Hepatocyte (in vitro differentiated cells): ENCODE data around the gene F7. TPM values are rescaled to one million over a fixed set of nuclear protein-coding genes. Genes with fewer than 3 reads are reported as not detected.
"Not testable (repeated sequence)": the region's sequence is repeated elsewhere in the genome, so short reads cannot be mapped to it uniquely, and the experiment has no call there.

Experiments
- DNase-seq: peaks from one replicate; pipeline ENCODE4 v3.0.0-alpha.2; 2016; ENCODE audit warnings: low spot score
- H2AFZ ChIP-seq: fragments of 200-600 bp; sonication (generic); 2 replicates; pipeline ENCODE4 v1.6.0; 2016; ENCODE audit warnings: antibody characterized with exemption, mild to moderate bottlenecking
- H3K27ac ChIP-seq: fragments of 200-600 bp; sonication (generic); 2 replicates; pipeline ENCODE4 v1.5.1; 2016; ENCODE audit warnings: mild to moderate bottlenecking
- H3K27me3 ChIP-seq: fragments of 200-600 bp; sonication (generic); 2 replicates; pipeline ENCODE4 v1.6.1; 2016
- H3K36me3 ChIP-seq: fragments of 200-600 bp; sonication (generic); replicated peaks from 2 replicates; pipeline ENCODE4 v1.5.1; 2016; ENCODE audit warnings: low read depth; ENCODE audit not compliant: insufficient read depth
- H3K4me1 ChIP-seq: fragments of 200-600 bp; sonication (generic); 2 replicates; pipeline ENCODE4 v1.5.1; 2016; ENCODE audit warnings: mild to moderate bottlenecking, moderate library complexity; ENCODE audit not compliant: insufficient read depth
- H3K4me2 ChIP-seq: fragments of 200-600 bp; sonication (generic); 2 replicates; pipeline ENCODE4 v1.6.0; 2016
- H3K4me3 ChIP-seq: fragments of 200-600 bp; sonication (generic); 2 replicates; pipeline ENCODE4 v1.5.1; 2016; ENCODE audit warnings: mild to moderate bottlenecking
- H3K79me2 ChIP-seq: fragments of 200-600 bp; sonication (generic); 2 replicates; pipeline ENCODE4 v1.6.0; 2017; ENCODE audit warnings: mild to moderate bottlenecking
- H3K9me2 ChIP-seq: fragments of 200-600 bp; sonication (generic); replicated peaks from 2 replicates; pipeline ENCODE4 v1.6.0; 2017; ENCODE audit warnings: mild to moderate bottlenecking; ENCODE audit not compliant: insufficient read depth
- H3K9me3 ChIP-seq: fragments of 200-600 bp; sonication (generic); 2 replicates; pipeline ENCODE4 v1.5.1; 2016; ENCODE audit warnings: low read depth, mild to moderate bottlenecking
- H4K20me1 ChIP-seq: fragments of 200-600 bp; sonication (generic); 2 replicates; pipeline ENCODE4 v1.6.0; 2016; ENCODE audit warnings: mild to moderate bottlenecking; ENCODE audit not compliant: insufficient read depth, poor library complexity, severe bottlenecking
- EZH2 ChIP-seq: fragments of 200-600 bp; sonication (generic); IDR thresholded peaks from 2 replicates; pipeline ENCODE4 v1.6.1; 2016; ENCODE audit warnings: antibody characterized with exemption, mild to moderate bottlenecking, borderline replicate concordance
- EZH2phosphoT487 ChIP-seq: fragments of 200-600 bp; sonication (generic); IDR thresholded peaks from one replicate; pipeline ENCODE4 v1.6.1; 2018; ENCODE audit warnings: antibody characterized with exemption, mild to moderate bottlenecking, low read depth, moderate library complexity; ENCODE audit not compliant: unreplicated experiment, severe bottlenecking
- WGBS: methylation state at CpG from one replicate; pipeline ENCODE4 v1.1.6; 2016; ENCODE audit warnings: low lambda C conversion rate; ENCODE audit errors: missing lambda C conversion rate; 5-methylcytosine and 5-hydroxymethylcytosine counted together
- polyA plus RNA-seq: library from polyadenylated mRNA; unstranded; fragments of >200 nt; fragmentation: Nextera tagmentation; extraction: Ambion mirVana; gene quantifications from 2 replicates; pipeline ENCODE4 v1.2.1, GENCODE V29; 2016
- total RNA-seq: library from RNA; depleted of rRNA; stranded (reverse); fragments of >200 nt; gene quantifications from 2 replicates; pipeline ENCODE4 v1.2.3, GENCODE V29; 2014
- TF ChIP-seq, protein P1 (sequence below): fragments of 200-600 bp; sonication (generic); IDR thresholded peaks from 2 replicates; pipeline ENCODE4 v1.5.1; 2016; ENCODE audit warnings: antibody characterized with exemption, mild to moderate bottlenecking; ENCODE audit not compliant: poor library complexity

The F7 gene
- total and polyA plus RNA-seq, 2 experiments from 2014 or later, result 12.6 to 24.0 TPM

DNA sequence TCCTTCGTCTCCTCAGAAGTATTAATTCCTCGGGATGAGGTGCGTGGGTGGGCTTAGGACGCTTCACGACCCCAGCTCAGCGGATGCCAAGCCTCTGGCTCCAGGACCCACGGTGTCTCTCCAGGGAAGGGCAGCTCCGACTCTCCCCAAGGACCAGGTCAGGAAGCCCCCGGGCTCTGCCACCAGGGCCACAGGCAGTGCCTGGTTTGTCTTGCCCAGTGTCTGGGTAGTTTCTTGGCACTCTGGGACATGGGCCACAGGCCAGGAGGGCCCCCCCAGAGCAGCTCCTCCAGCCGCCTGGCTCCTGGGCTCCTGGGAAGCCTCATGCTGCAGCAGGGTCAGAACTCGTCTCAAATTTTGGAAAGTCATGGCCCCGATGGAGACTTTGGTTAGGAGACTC lies 55.4 kb downstream of the F7 start:
- Histone ChIP-seq H3K4me1 (peaks cover 3% of the 10 kb centered on the region), H3K4me2 (no peak overlapping the region), H3K79me2 (no peaks in the 10 kb centered on the region), H4K20me1 (no peaks in the 10 kb centered on the region), H3K9me2 (no peaks in the 10 kb centered on the region), H3K4me3 (no peak overlapping the region), H3K9me3 (no peaks in the 10 kb centered on the region), H3K27me3 (peaks cover 9% of the 10 kb centered on the region), H3K27ac (no peak overlapping the region), H3K36me3 (no peaks in the 10 kb centered on the region), H2AFZ (no peak overlapping the region)
- 84% methylated on average over 12 of the region's 12 CpGs for WGBS
- TF ChIP-seq EZH2, result no peak
- no peak for TF ChIP-seq EZH2phosphoT487
- TF ChIP-seq, protein P1, sequence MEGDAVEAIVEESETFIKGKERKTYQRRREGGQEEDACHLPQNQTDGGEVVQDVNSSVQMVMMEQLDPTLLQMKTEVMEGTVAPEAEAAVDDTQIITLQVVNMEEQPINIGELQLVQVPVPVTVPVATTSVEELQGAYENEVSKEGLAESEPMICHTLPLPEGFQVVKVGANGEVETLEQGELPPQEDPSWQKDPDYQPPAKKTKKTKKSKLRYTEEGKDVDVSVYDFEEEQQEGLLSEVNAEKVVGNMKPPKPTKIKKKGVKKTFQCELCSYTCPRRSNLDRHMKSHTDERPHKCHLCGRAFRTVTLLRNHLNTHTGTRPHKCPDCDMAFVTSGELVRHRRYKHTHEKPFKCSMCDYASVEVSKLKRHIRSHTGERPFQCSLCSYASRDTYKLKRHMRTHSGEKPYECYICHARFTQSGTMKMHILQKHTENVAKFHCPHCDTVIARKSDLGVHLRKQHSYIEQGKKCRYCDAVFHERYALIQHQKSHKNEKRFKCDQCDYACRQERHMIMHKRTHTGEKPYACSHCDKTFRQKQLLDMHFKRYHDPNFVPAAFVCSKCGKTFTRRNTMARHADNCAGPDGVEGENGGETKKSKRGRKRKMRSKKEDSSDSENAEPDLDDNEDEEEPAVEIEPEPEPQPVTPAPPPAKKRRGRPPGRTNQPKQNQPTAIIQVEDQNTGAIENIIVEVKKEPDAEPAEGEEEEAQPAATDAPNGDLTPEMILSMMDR, result no peak
- DNase-seq, result no peak

DNA sequence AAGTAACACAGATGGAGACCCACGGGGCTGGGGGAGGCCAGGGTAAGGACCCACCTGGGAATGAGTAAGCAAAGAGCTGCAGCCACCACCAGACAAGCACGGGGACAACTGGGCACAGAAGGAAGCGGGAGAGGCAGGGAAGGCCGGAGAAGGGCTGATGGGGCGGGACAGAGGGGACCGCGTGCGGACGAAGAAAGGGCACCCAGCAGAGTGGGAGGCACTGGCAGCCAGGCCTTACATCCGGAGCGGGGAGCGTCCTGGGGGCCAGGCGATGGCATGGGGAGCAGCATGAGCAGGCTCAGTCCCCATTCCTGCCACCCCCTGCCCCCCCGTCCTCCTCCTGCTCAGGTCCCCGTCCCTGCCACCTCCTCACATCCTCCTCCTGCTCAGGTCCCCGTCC lies 55.8 kb downstream of the F7 start:
- H3K4me1 ChIP-seq, result peaks cover 3% of the 10 kb centered on the region
- H3K4me3 ChIP-seq, result no peak overlapping the region
- WGBS, result 61% methylated on average over 3 of the region's 16 CpGs
- no peak for TF ChIP-seq EZH2phosphoT487
- TF ChIP-seq EZH2, result no peak
- TF ChIP-seq, protein P1, result no peak
- H4K20me1 ChIP-seq, result no peaks in the 10 kb centered on the region
- H3K27ac ChIP-seq, result no peak overlapping the region
- no peaks in the 10 kb centered on the region for H3K9me3 ChIP-seq
- no peak overlapping the region for H3K4me2 ChIP-seq
- no peak for DNase-seq
- H3K9me2 ChIP-seq, result no peaks in the 10 kb centered on the region
- H2AFZ ChIP-seq, result no peak overlapping the region
- H3K27me3 ChIP-seq, result peaks cover 9% of the 10 kb centered on the region
- H3K36me3 ChIP-seq, result no peaks in the 10 kb centered on the region
- no peaks in the 10 kb centered on the region for H3K79me2 ChIP-seq

DNA sequence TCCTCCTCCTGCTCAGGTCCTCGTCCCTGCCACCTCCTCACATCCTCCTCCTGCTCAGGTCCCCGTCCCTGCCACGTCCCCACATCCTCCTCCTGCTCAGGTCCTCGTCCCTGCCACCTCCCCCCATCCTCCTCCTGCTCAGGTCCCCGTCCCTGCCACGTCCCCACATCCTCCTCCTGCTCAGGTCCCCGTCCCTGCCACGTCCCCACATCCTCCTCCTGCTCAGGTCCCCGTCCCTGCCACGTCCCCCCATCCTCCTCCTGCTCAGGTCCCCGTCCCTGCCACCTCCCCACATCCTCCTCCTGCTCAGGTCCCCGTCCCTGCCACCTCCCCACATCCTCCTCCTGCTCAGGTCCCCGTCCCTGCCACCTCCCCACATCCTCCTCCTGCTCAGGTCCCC lies 56.4 kb downstream of the F7 start:
- not testable (repeated sequence) for H3K4me2 ChIP-seq, H2AFZ ChIP-seq, H4K20me1 ChIP-seq, H3K79me2 ChIP-seq, DNase-seq, H3K9me2 ChIP-seq, H3K27me3 ChIP-seq, H3K4me3 ChIP-seq, H3K27ac ChIP-seq, H3K36me3 ChIP-seq, H3K9me3 ChIP-seq, H3K4me1 ChIP-seq
- WGBS, result no CpG with 5 or more reads among the region's 13 CpGs

DNA sequence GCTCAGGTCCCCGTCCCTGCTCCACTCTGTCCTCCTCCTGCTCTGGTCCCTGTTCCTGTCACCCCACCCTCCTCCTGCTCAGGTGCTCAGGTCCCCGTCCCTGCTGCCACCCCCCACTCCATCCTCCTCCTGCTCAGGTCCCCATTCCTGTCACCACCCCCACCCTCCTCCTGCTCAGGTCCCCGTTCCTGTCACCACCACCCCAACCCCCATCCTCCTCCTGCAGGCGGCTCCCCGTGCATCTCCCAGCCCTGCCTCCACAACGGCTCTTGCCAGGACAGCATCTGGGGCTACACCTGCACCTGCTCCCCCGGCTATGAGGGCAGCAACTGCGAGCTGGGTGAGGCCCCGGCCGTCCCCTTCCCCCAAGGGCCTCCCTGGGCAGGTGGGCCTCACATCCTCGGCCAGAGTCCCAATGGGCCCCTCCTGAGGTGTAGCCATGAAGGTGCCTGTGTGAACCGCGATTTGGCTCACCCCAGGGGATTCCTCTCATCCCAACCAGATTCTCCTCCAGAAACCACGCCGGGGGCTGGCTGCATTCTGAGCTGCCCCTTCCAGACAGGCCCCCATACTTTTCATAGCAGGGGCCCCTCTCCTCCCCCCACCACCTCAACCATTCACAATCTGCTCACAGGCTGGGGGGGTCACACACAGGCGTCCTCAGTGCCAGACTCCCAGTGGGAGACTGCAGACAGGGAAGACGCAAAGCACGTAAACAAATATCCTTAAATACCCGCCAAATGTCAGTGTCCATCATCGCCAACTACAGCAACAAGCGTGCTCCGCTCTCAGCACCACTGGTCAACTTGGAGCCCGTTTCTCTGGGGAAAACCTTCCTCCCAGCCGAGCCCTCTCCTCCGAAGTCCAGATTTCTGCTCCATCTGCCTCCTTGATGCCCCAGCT lies 57.4 kb downstream of the F7 start:
- peaks cover 9% of the 10 kb centered on the region for H3K27me3 ChIP-seq
- TF ChIP-seq EZH2phosphoT487, result no peak
- TF ChIP-seq, protein P1, result no peak
- no peak for TF ChIP-seq EZH2
- H3K4me1 ChIP-seq, result peaks cover 3% of the 10 kb centered on the region
- no peaks in the 10 kb centered on the region for H3K79me2 ChIP-seq
- 44% methylated on average over 21 of the region's 25 CpGs for WGBS
- H3K9me3 ChIP-seq, result no peaks in the 10 kb centered on the region
- no peaks in the 10 kb centered on the region for H3K36me3 ChIP-seq
- H3K27ac ChIP-seq, result no peak overlapping the region
- H2AFZ ChIP-seq, result no peak overlapping the region
- no peak overlapping the region for H3K4me3 ChIP-seq
- no peaks in the 10 kb centered on the region for H4K20me1 ChIP-seq
- no peak overlapping the region for H3K4me2 ChIP-seq
- no peaks in the 10 kb centered on the region for H3K9me2 ChIP-seq
- peak; percentile 4 for DNase-seq
